PC-3 (cell line): ENCODE measurements around the gene TBC1D16. TPM values are rescaled to one million over a fixed set of nuclear protein-coding genes. Genes with fewer than 3 reads are reported as not detected.

Experiments
- ATAC-seq: fragments of 200-7000 bp; cut with Tn5 transposase; 2 replicates; pipeline ENCODE4 v1.9.1; 2020; ENCODE audit warnings: mild to moderate bottlenecking, moderate library complexity
- BruUV-seq: library from RNA; stranded (reverse); fragments of 400-500 nt; replicated peaks from 2 replicates; lab custom pipeline; 2021; lab: Mats Ljungman, UMichigan
- CTCF ChIA-PET: fragments of 300-600 bp; sonication (Branson Sonifier 250); formaldehyde crosslinking; loops from one replicate; lab custom pipeline; 2022; ENCODE audit warnings: antibody characterized with exemption; lab: Charles Lee
- POLR2A ChIA-PET: fragments of 300-600 bp; sonication (Branson Sonifier 250); formaldehyde crosslinking; loops from one replicate; lab custom pipeline; 2022; ENCODE audit warnings: antibody characterized with exemption; ENCODE audit not compliant: unreplicated experiment; lab: Charles Lee
- DNase-seq: peaks from one replicate; pipeline ENCODE4 v3.0.0-alpha.2; 2015
- H2AFZ ChIP-seq: fragments of 300-600 bp; sonication (generic); 2 replicates; pipeline ENCODE4 v1.6.0; 2016; ENCODE audit warnings: antibody characterized with exemption, low read length
- H3F3A ChIP-seq: fragments of 300-600 bp; sonication (generic); one replicate; pipeline ENCODE4 v1.6.0; 2017; ENCODE audit warnings: antibody characterized with exemption, low read length, control low read depth, mild to moderate bottlenecking; ENCODE audit not compliant: unreplicated experiment
- H3K27ac ChIP-seq: fragments of 300-600 bp; sonication (generic); 2 replicates; pipeline ENCODE4 v1.5.1; 2016; ENCODE audit warnings: mild to moderate bottlenecking, low read length
- H3K27me3 ChIP-seq: fragments of 300-600 bp; sonication (generic); 2 replicates; pipeline ENCODE4 v1.6.1; 2016; ENCODE audit warnings: low read length, mixed read lengths
- H3K36me3 ChIP-seq: fragments of 300-600 bp; sonication (generic); 2 replicates; pipeline ENCODE4 v1.6.1; 2016; ENCODE audit warnings: low read depth, mixed run types, low read length, mixed read lengths
- H3K4me1 ChIP-seq: fragments of 300-600 bp; sonication (generic); 2 replicates; pipeline ENCODE4 v1.5.1; 2016; ENCODE audit warnings: low read length; ENCODE audit not compliant: insufficient read depth
- H3K4me2 ChIP-seq: fragments of 300-600 bp; sonication (generic); 2 replicates; pipeline ENCODE4 v1.6.0; 2016; ENCODE audit warnings: low read length
- H3K4me3 ChIP-seq: fragments of 300-600 bp; sonication (generic); 2 replicates; pipeline ENCODE4 v1.5.1; 2016; ENCODE audit warnings: mild to moderate bottlenecking, low read length, mixed read lengths
- H3K79me2 ChIP-seq: fragments of 300-600 bp; sonication (generic); 2 replicates; pipeline ENCODE4 v1.6.1; 2017; ENCODE audit warnings: low read length, mixed read lengths
- H3K9ac ChIP-seq: fragments of 300-600 bp; sonication (generic); 2 replicates; pipeline ENCODE4 v1.6.0; 2016; ENCODE audit warnings: mild to moderate bottlenecking, low read length
- H3K9me2 ChIP-seq: fragments of 300-600 bp; sonication (generic); replicated peaks from 2 replicates; pipeline ENCODE4 v1.6.1; 2016; ENCODE audit warnings: mixed run types, low read length, mixed read lengths
- H3K9me3 ChIP-seq: fragments of 300-600 bp; sonication (generic); 2 replicates; pipeline ENCODE4 v1.6.1; 2016; ENCODE audit warnings: low read length, mixed read lengths
- H4K20me1 ChIP-seq: fragments of 300-600 bp; sonication (generic); 2 replicates; pipeline ENCODE4 v1.6.1; 2016; ENCODE audit warnings: low read length, mixed read lengths
- EZH2 ChIP-seq: fragments of 300-600 bp; sonication (generic); IDR thresholded peaks from one replicate; pipeline ENCODE4 v1.6.1; 2017; ENCODE audit warnings: antibody characterized with exemption, mild to moderate bottlenecking, low read length; ENCODE audit not compliant: unreplicated experiment
- EZH2phosphoT487 ChIP-seq: fragments of 300-600 bp; sonication (generic); IDR thresholded peaks from 2 replicates; pipeline ENCODE4 v1.6.1; 2018; ENCODE audit warnings: mild to moderate bottlenecking, antibody characterized with exemption, low read length, borderline replicate concordance
- intact Hi-C: fragments of 100-400 bp; cut with micrococcal nuclease; formaldehyde crosslinking; loops from 2 replicates; pipeline ENCODE4 v1.9.0; 2023
- total RNA-seq: library from RNA; depleted of rRNA; stranded (reverse); fragments of >200 nt; gene quantifications from 2 replicates; pipeline ENCODE4 v1.2.3, GENCODE V29; 2014
- TF ChIP-seq, protein P1 (sequence below): fragments of 300-600 bp; sonication (generic); conservative IDR thresholded peaks from 2 replicates; pipeline ENCODE4 v1.5.1; 2017; ENCODE audit warnings: antibody characterized with exemption, low read depth, mild to moderate bottlenecking, low read length

The TBC1D16 gene
- total RNA-seq, 1 experiment from 2014 or later = 23.7 TPM

DNA sequence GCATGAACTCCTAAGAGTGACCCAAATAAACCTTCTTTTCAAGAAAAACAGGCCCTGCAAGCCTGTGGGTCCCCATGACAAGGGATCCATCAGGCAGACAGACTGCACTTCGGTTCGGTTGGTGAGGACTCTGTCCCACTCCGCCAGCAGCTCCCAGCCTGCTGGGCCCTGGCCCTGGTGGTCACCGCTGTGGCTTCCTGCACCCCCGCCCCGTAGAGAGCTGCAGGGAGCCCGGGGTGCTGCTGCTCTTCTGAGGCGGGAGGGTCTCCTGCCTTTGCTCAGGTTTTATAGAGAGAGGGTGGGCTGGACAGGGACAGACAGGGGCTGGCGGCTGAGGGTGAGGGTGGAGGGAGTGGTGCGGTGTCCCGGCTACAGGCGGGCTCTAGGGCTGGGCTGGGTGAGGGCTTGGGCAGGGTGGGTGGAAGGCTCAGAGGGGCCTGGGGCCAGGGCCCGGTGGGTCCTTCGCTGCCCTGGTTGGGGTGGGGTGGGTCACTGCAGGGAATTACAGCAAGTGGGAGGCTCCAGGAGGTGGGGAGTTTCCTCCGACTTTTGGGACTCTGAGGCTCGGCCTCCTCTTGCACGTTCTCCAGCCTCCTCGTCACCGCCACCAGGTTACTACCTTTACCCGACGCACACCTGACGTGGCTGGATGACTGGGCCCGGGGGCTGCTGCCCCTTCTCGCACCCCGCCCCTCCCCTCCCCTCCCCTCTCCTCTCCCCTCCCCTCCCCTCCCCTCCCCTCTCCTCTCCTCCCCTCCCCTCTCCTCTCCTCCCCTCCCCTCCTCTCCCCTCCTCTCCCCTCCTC is 106.2 kb downstream of the TBC1D16 start:
- no peak overlapping the region for H3K9ac ChIP-seq
- H4K20me1 ChIP-seq = no peaks in the 10 kb centered on the region
- peaks cover 21% of the 10 kb centered on the region for H3K27me3 ChIP-seq
- H3F3A ChIP-seq = no peaks in the 10 kb centered on the region
- BruUV-seq = no TSS peak
- H3K9me3 ChIP-seq = no peaks in the 10 kb centered on the region
- H3K27ac ChIP-seq = no peak overlapping the region
- DNase-seq (no peak), ATAC-seq (no peak)
- TF ChIP-seq, protein P1, sequence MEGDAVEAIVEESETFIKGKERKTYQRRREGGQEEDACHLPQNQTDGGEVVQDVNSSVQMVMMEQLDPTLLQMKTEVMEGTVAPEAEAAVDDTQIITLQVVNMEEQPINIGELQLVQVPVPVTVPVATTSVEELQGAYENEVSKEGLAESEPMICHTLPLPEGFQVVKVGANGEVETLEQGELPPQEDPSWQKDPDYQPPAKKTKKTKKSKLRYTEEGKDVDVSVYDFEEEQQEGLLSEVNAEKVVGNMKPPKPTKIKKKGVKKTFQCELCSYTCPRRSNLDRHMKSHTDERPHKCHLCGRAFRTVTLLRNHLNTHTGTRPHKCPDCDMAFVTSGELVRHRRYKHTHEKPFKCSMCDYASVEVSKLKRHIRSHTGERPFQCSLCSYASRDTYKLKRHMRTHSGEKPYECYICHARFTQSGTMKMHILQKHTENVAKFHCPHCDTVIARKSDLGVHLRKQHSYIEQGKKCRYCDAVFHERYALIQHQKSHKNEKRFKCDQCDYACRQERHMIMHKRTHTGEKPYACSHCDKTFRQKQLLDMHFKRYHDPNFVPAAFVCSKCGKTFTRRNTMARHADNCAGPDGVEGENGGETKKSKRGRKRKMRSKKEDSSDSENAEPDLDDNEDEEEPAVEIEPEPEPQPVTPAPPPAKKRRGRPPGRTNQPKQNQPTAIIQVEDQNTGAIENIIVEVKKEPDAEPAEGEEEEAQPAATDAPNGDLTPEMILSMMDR = no peak
- TF ChIP-seq EZH2phosphoT487 = no peak
- TF ChIP-seq EZH2 = no peak
- H3K4me3 ChIP-seq = no peak overlapping the region
- H3K9me2 ChIP-seq = no peaks in the 10 kb centered on the region
- intact Hi-C loops = loop anchor here (5.0 kb wide), 1 partner anchor 58 kb away; no protein-coding TSS in a partner anchor
- POLR2A ChIA-PET = no interaction called here
- no peak overlapping the region; the same call in 1 of the 2 replicates for H3K4me2 ChIP-seq
- no peaks in the 10 kb centered on the region for H3K79me2 ChIP-seq
- CTCF ChIA-PET = no interaction called here
- no peaks in the 10 kb centered on the region for H3K36me3 ChIP-seq
- H3K4me1 ChIP-seq = peaks cover 26% of the 10 kb centered on the region
- H2AFZ ChIP-seq = no peak overlapping the region

DNA sequence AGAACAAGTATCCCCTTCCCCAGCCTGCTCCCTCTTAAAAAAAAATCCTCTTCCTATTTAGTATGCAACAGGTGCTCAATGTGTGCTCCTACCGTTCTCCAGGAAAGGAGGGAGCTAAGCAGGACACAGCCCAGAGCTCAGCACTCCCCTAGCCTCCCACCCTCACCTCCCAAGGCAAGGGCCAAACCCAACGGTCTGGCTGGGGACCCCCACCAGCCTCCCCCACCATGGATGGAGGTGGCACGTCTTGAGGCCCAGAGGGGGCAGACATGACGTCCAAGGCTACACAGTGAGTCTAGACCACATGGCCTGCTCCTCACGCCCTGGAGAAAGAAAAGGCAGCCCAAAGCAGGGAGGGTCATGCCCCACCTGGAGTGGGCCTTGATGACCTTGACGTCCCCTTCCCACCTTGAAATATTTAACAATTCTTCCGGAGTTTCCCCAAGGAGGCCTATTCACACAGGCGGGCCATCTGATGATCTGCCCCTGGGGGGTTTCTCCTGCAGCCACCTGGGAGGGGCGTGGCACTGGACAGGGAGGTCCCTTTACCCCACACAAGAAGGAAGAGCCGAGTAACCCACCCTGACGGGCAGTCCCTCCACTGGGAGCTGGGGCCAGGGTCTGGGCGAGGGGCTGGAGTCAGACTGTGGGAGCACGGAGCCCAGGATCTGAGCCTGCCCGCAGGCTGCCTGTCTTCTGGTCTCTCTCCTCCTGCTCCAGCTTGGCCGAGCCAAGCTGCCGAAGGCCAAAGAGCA is 107.0 kb downstream of the TBC1D16 start:
- CTCF ChIA-PET = interaction anchor here (0.6 kb wide), 1 partner anchor 9 kb away, joined by 3 read pairs; no protein-coding TSS in a partner anchor
- Histone ChIP-seq H3K4me3 (no peak overlapping the region), H3K79me2 (no peaks in the 10 kb centered on the region), H3F3A (no peaks in the 10 kb centered on the region), H3K27ac (no peak overlapping the region), H3K9me2 (no peaks in the 10 kb centered on the region), H3K4me2 (no peak overlapping the region), H4K20me1 (no peaks in the 10 kb centered on the region), H3K4me1 (peaks cover 19% of the 10 kb centered on the region), H3K36me3 (no peaks in the 10 kb centered on the region), H3K9me3 (no peaks in the 10 kb centered on the region), H3K9ac (no peak overlapping the region), H2AFZ (no peak overlapping the region), H3K27me3 (peaks cover 21% of the 10 kb centered on the region)
- TF ChIP-seq EZH2phosphoT487 (no peak), EZH2 (no peak)
- TF ChIP-seq, protein P1 = no peak
- intact Hi-C loops = no loop called here
- BruUV-seq = no TSS peak
- ATAC-seq (no peak), DNase-seq (no peak)
- POLR2A ChIA-PET = no interaction called here
